EL (cell line): ENCODE data around the gene PHF8.

Experiments
- DNase-seq: peaks from one replicate; pipeline ENCODE4 v3.0.0-alpha.2; 2016

Gene PHF8

DNA sequence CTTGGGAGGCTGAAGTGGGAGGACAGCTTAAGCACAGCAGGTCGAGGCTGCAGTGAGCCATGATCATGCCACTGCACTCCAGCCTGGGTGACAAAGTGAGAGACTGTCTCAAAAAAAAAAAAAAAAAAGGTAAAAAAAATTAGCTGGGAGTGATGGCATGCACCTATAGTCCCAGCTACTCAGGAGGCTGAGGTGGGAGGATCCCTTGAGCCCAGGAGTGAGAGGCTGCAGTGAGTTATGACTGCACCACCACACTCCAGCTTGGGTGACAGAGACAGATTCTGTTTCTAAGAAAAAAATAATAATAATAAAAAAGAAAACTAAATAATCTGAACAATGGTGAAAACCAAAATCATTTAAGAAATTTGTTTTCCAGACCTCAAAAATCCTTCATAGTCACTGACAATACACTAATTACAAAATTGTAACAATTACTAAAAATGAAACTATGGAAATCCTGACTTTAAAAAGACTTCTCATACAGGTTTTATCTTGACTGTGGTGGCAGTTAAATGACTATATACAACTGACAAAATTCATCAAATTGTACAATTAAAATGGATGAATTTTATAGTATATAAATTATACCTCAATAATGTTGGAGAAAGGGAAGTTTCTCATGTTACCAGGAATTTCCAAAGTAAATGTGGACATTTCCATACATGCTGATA is 31.3 kb downstream of the PHF8 start:
- no peak for DNase-seq

DNA sequence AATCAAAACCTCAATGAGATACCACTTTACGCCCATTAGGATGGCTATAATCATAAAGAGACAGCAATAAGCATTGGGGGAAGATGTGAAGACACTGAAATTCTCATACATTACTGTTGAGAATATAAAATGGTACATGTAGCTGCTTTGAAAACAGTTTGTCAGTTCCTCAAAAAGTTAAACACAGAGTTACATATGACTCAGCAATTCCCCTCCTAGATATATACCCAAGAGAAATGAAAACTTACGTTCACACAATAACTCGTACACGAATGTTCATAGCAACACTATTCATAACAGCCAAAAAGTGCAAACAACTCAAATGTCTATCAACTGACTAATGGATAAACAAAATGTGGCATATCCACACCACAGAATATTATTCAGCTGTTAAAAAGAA is 36.6 kb downstream of the PHF8 start:
- DNase-seq, result no peak

DNA sequence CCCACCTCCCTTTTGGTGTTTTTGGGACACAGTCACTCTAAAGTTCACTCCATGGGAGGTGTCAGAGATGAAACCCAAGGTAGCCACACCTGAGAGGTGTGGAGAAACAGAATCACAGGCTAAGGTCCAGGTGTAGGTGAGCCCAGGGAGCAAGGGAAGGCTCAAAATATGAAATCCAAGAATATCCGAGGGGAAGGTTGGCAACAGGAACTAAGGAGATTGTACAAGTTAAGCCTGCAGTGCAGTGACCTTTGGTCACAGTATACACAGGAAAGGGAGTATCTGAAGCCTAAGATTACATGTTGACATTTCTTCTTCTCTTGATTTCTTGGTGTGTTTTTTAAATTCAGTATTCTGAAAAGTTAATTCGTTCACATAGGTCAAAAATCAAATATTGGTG is 46.5 kb downstream of the PHF8 start:
- DNase-seq, result no peak

DNA sequence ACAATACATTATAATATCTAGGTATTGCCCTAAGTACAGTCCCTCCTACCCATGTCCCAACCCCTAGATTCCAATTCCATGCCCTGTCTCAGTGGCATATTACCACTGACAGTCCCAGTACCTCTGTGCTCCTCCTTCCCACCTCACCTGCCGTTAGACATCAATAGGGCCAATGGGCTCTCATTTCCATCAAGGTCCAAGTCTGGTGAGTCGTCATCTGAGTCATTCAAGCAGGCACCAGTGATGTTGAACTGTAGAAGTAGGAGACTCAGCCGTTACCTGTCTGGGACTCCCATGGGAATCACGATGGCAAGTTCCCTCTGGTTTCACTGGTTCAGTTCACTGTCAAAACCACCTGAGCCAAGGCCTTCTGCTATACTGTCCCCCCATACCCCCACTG is 51.7 kb downstream of the PHF8 start:
- no peak for DNase-seq

DNA sequence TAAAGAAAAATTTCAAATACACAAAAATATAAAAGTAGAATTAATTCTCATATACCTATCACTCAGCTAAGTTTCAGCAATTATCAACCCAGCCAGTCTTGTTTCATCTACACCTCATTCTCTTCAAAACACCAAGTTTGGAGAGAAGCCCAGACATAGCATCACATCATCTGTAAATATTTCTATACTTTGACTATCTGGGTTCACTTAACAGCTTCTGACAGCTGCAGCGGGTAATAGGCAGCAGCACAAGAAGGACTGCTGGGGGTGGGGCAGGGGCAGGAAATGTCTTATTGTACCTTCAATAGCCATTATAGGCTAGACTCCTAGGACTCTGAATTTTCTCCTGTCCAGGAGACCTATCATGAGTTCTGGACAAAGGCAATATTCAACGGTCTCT is 54.1 kb downstream of the PHF8 start:
- no peak for DNase-seq

DNA sequence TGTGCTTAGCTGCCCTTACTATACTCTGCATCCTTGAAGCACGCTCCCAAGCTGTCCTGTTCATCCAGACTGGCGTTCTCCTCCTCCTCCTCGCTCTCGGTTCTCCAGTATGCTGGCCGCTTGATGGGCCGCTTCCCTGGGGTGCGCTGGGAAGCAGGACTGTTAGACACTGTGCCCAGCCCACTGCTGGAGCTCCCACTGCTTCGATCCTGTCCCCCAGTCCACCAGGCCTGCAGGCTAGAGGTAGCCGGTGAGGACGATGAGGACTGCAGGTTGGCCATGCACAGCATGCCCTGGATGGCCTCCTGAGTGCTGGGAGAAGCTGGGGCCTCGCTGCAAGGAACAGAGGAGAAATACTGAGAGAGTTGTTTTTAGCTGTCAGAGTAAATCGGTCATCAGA is 59.4 kb downstream of the PHF8 start:
- DNase-seq, result no peak

DNA sequence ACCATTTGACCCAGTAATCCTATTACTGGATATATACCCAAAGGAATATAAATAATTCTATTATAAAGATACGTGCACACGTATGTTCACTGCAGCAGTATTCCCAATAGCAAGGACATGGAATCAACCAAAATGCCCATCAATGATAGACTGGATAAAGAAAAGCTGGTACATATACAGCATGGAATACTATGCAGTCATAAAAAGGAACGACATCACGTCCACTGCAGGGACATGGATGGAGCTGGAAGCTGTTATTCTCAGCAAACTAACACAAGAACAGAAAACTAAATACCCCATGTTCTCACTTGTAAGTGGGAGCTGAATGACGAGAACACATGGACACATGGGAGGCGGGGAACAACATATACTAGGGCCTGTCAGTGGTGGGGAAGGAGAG is 69.7 kb downstream of the PHF8 start:
- no peak for DNase-seq

DNA sequence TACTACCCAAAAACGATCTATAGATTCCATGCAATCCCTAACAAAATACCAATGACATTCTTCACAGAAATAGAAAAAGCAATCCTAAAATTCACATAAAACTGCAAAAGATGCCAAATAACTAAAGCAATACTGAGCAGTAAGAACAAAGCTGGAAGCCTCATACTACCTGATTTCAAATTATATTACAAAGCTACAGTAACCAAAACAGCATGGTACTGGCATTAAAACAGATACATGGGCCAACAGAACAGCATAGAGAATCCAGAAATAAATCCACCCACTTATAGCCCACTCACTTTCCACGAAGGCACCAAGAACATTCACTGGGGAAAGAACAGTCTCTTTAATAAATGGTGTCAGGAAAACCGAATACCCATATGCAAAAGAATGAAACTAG is 74.7 kb downstream of the PHF8 start:
- no peak for DNase-seq

DNA sequence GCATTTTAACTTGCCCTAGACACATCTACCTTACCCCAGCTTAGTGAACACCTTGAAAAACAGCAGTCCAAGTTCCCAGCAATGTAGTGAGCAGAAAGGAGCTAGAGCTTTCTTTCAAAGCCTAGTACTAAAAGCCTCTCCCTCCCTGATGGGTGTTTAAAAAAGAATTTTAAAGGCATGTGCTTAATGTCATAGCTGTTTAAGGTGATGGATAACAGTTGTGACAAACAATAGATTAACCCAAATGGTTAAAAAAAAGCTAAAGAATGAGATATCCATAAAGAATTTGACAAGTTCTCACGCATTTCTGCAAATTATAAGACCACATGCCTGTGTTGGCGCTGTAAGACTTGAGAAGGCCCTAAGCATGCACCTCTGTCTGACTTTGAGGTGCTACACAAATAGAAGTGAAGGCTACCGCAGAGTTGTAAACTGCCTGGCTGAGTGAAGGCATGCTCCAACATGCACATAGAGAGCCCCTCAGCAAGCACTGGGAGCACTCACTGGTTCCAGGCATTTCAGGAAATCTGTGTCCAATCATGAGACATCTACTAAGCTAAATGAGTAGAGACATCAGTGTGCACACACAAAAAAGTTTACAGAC is 94.0 kb downstream of the PHF8 start:
- no peak for DNase-seq

DNA sequence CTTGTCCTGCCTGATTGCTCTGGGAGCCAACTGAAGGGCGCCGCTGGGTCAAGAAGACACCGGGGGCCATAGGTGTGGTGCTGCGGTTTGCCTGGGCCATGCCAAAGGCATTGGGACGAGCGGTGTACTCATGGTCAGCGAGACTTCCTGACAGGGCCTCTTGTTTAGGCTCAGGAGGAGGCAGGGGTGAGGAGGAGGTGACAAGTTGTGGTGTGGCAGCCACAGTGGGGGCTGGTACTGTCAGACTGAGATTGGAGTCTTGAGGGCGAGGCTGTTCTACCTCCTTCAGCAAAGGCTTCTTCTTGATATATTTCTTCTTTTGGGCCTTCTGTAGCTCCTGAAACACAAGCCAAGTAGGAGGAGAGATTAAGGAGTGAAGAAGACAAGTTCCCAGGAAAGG is 104.1 kb downstream of the PHF8 start:
- no peak for DNase-seq

DNA sequence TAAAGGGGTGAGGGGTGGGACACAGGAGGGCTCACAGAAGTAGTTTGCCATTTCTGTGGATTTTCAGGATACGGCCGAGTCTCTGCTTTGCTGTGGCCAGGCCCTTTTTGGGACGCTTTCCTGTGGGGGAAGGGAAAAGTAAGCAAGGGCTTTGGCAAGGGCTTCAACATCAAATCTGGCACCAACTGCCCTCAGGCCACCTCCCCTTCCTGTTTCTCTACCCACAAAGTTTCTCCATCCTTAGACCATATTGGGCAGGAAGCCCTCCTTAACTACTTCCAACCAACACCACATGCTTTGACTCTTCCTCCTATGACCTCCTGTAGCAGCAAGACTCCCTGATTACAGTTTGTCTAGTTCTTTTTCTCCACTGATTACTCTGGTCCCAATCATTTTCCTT is 105.1 kb downstream of the PHF8 start:
- DNase-seq, result no peak

DNA sequence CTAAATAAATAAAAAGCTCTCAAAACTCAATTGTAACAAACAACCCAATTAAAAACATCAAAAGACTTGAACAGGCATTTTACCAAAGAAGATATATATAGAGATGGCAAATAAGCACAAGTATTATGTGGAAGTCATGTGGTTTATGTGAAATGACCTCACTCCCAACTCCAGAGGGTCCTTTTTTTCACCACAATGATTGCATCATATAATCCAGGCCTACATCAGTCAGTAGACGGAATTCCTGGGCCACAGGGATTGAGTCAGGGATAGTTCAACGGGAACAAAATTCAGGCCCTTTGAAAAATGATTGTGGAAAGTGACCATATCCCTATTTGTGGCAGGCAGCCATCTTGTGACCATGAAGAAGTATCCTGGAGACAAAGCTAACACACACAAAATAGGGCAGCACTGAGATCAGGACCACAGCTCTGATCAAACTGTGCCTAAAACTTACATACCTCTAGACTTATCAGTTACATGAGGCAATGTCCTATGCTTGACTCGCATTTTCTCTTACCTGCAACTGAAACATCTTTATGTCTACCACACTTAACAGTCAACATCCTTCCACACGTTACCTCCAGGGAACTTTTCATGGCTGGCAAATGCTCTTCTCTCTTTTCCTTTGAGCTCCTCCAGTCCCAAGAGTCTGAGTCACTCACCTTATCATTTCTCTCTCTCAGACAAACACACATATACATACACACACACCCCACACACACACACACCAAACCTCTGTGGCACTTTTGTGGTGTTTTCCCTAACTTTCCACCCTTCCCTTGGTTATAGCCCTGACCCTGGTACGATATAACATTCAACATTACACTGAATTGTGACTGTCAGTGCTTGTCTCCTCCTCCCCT is 113.5 kb downstream of the PHF8 start:
- peak; percentile 51 for DNase-seq

DNA sequence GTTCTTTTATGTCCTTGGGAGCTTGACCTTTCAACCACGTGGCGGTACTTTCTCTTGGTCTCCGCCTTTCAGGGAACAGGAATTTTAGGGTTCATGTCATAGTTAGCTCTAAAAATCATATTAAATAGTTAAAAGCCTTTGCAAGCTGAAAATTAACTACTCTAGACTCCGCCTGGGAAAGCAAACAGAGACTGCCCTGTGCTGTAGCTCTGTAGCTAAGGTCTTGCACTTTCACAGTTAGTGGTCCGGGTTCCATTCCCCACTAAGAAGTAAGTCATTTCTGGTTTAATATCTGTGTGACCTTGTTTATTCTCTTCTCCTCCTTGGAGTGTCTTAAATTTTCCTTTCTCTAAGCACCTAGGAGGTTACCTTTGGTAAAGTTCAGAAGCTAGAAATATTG is 118.2 kb downstream of the PHF8 start:
- no peak for DNase-seq

DNA sequence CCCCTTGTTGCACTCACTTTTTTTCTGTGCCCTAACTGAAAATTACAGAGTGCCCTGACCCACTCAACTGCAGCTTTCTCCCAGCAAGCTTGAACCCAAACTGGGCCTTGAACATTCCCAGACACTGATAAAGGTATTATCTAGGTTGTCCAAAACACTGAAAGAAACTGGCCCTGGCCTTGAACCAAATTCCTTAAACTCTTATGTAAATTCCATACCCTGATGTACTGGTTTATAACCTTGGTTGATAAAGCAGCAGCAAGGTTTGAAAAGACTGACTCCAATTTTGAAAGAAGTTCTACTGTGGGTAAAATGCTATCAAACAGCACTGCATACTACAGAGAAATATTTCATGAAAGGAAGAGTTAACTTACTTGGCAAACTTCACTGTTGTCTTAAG is 125.6 kb downstream of the PHF8 start:
- no peak for DNase-seq

DNA sequence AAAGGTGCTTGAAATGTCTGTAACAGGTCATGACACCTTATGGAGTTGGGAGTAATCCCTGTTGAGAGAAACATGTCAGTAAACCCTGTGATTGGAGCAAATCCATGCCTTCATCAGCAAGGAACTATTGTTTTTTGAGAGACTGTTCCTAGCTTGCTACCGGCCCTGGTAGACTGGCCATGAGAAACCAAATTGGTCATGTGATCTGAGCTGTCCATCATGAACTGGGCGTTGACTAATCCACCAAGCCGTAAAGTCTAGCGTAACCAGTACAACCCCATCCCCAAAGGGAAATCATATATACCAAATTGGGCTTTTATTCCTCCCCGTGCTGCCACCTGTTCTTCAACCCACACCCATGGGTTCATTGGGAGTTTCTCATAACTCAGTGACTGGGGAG is 143.7 kb downstream of the PHF8 start:
- no peak for DNase-seq

DNA sequence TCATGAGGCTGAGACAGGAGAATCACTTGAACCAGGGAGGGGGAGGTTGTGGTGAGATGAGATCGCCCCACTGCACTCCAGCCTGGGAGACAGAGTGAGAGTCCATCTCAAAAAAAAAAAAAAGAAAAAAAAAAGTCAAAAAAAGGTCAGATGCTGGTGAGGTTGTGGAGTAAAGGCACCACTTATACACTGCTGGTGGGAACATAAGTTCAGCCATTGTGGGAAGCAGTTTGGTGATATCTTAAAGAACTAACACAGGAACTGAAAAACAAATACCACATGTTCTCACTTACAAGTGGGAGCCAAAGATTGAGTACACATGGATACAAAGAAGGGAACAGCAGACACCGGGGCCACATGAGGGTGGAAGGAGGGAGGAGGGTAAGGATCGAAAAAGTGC is 149.0 kb downstream of the PHF8 start:
- DNase-seq, result no peak
